DND-41 (cell line): ENCODE data around the gene CYP27B1.

Source experiments
- ATAC-seq: fragments of 200-7000 bp; cut with Tn5 transposase; 3 replicates; pipeline ENCODE4 v1.9.1; 2021; ENCODE audit warnings: low read depth; ENCODE audit not compliant: insufficient read depth
- DNase-seq: peaks from one replicate; pipeline ENCODE4 v3.0.0-alpha.2; 2020
- H2AFZ ChIP-seq: 2 replicates; pipeline ENCODE4 v1.6.0; 2012; ENCODE audit warnings: low read depth, low read length
- H3K27ac ChIP-seq: 2 replicates; pipeline ENCODE4 v1.5.1; 2012; ENCODE audit warnings: low read length, inconsistent platforms
- H3K27me3 ChIP-seq: fragments of 200-600 bp; sonication (generic); 2 replicates; pipeline ENCODE4 v1.6.0; 2012; ENCODE audit warnings: low read length, mild to moderate bottlenecking, inconsistent platforms; ENCODE audit not compliant: insufficient read depth, poor library complexity
- H3K36me3 ChIP-seq: 2 replicates; pipeline ENCODE4 v1.5.1; 2012; ENCODE audit warnings: low read length, inconsistent platforms; ENCODE audit not compliant: insufficient read depth
- H3K4me1 ChIP-seq: 2 replicates; pipeline ENCODE4 v1.5.1; 2012; ENCODE audit warnings: mild to moderate bottlenecking, low read length; ENCODE audit not compliant: insufficient read depth
- H3K4me2 ChIP-seq: 2 replicates; pipeline ENCODE4 v1.6.0; 2012; ENCODE audit warnings: mild to moderate bottlenecking, moderate library complexity, low read length, inconsistent platforms; ENCODE audit not compliant: insufficient read depth
- H3K4me3 ChIP-seq, 2 experiments: fragments of 200-600 bp in 1 of 2; shearing (Covaris generic) in 1 of 2; 2 replicates each; pipeline ENCODE4 v1.5.1; 2012 to 2016; ENCODE audit warnings: inconsistent platforms in 2 of 2, low read length in 2 of 2, mild to moderate bottlenecking in 2 of 2, low read depth in 1 of 2, moderate library complexity in 1 of 2
- H3K79me2 ChIP-seq: 2 replicates; pipeline ENCODE4 v1.6.0; 2012; ENCODE audit warnings: low read length, inconsistent platforms; ENCODE audit not compliant: insufficient read depth
- H3K9ac ChIP-seq: 2 replicates; pipeline ENCODE4 v1.6.0; 2012; ENCODE audit warnings: low read depth, mild to moderate bottlenecking, inconsistent platforms, low read length, moderate library complexity
- H3K9me3 ChIP-seq: 2 replicates; pipeline ENCODE4 v1.5.1; 2012; ENCODE audit warnings: low read length, moderate library complexity, mild to moderate bottlenecking, inconsistent platforms; ENCODE audit not compliant: insufficient read depth, severe bottlenecking
- H4K20me1 ChIP-seq: 2 replicates; pipeline ENCODE4 v1.6.0; 2012; ENCODE audit warnings: low read length; ENCODE audit not compliant: insufficient read depth
- EZH2 ChIP-seq: IDR thresholded peaks from 3 replicates; pipeline ENCODE4 v1.6.1; 2012; ENCODE audit warnings: borderline replicate concordance, low read depth, mild to moderate bottlenecking, moderate library complexity, low read length, inconsistent platforms; ENCODE audit not compliant: severe bottlenecking
- TF ChIP-seq, protein P1 (sequence below): IDR thresholded peaks from 2 replicates; pipeline ENCODE4 v1.5.1; 2012; ENCODE audit warnings: borderline replicate concordance, low read length, moderate library complexity, mild to moderate bottlenecking; ENCODE audit not compliant: poor library complexity, severe bottlenecking; ENCODE audit errors: extremely low read depth

CYP27B1 gene

GRCh38 chr12:57781244-57781643, 14.4 kb upstream of the CYP27B1 start:
- H3K4me3 ChIP-seq = no peak overlapping the region
- H4K20me1 ChIP-seq = no peaks in the 10 kb centered on the region; the same call in 1 of the 2 replicates
- no peak overlapping the region for H3K27ac ChIP-seq
- ATAC-seq (no peak), DNase-seq (no peak)
- no peak overlapping the region for H2AFZ ChIP-seq
- H3K4me1 ChIP-seq = peaks cover 35% of the 10 kb centered on the region
- no peaks in the 10 kb centered on the region for H3K27me3 ChIP-seq
- H3K9me3 ChIP-seq = no peaks in the 10 kb centered on the region
- H3K36me3 ChIP-seq = peaks cover 27% of the 10 kb centered on the region
- no peak overlapping the region for H3K4me2 ChIP-seq
- TF ChIP-seq, protein P1, sequence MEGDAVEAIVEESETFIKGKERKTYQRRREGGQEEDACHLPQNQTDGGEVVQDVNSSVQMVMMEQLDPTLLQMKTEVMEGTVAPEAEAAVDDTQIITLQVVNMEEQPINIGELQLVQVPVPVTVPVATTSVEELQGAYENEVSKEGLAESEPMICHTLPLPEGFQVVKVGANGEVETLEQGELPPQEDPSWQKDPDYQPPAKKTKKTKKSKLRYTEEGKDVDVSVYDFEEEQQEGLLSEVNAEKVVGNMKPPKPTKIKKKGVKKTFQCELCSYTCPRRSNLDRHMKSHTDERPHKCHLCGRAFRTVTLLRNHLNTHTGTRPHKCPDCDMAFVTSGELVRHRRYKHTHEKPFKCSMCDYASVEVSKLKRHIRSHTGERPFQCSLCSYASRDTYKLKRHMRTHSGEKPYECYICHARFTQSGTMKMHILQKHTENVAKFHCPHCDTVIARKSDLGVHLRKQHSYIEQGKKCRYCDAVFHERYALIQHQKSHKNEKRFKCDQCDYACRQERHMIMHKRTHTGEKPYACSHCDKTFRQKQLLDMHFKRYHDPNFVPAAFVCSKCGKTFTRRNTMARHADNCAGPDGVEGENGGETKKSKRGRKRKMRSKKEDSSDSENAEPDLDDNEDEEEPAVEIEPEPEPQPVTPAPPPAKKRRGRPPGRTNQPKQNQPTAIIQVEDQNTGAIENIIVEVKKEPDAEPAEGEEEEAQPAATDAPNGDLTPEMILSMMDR = no peak
- no peak for TF ChIP-seq EZH2
- no peak overlapping the region for H3K9ac ChIP-seq
- H3K79me2 ChIP-seq = peaks cover 22% of the 10 kb centered on the region

- TF ChIP-seq EZH2 = no peak
- TF ChIP-seq, protein P1 = no peak
- Histone ChIP-seq H3K9me3 (no peaks in the 10 kb centered on the region), H3K36me3 (peaks cover 19% of the 10 kb centered on the region), H3K27me3 (no peaks in the 10 kb centered on the region), H3K4me3 (no peak overlapping the region), H3K4me2 (no peak overlapping the region), H4K20me1 (no peaks in the 10 kb centered on the region; the same call in 1 of the 2 replicates), H3K79me2 (peaks cover 22% of the 10 kb centered on the region), H3K4me1 (peaks cover 35% of the 10 kb centered on the region), H3K27ac (no peak overlapping the region), H2AFZ (no peak overlapping the region), H3K9ac (no peak overlapping the region)
- DNase-seq = no peak
- no peak for ATAC-seq
Observed at GRCh38 chr12:57780284-57780897, 13.5 kb upstream of the CYP27B1 start.

DNA sequence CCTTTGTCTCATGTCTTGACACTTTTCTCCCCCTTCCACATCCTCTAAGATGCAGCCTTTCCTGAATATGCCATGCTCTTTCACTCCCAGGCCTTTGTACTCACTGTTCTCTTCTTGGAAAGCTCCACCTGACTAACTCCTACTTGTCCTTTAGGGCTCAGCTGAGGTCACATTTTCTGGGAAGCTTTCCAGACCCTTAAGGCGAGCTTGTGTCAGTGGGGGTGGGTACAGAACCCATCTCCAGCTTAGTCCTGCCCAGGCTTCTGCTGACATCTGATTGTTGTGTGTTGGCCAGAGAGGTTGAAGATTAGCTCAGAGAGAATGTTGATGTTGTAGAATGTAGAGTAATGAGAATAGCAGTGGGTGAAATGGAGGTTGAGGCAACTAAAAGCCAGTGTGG, 12.9 kb upstream of the CYP27B1 start:
- no peak overlapping the region for H3K27ac ChIP-seq
- no peaks in the 10 kb centered on the region; the same call in 1 of the 2 replicates for H4K20me1 ChIP-seq
- no peaks in the 10 kb centered on the region for H3K9me3 ChIP-seq
- no peak for DNase-seq
- no peak overlapping the region for H3K9ac ChIP-seq
- H3K27me3 ChIP-seq = no peaks in the 10 kb centered on the region
- peaks cover 20% of the 10 kb centered on the region for H3K79me2 ChIP-seq
- no peak for ATAC-seq
- peaks cover 35% of the 10 kb centered on the region for H3K4me1 ChIP-seq
- no peak overlapping the region for H2AFZ ChIP-seq
- peaks cover 15% of the 10 kb centered on the region for H3K36me3 ChIP-seq
- no peak overlapping the region for H3K4me3 ChIP-seq
- no peak overlapping the region for H3K4me2 ChIP-seq
- TF ChIP-seq EZH2 = no peak
- TF ChIP-seq, protein P1 = no peak
